Brain microvascular endothelial cell (primary cell): ENCODE measurements around the gene CDH4.

Experiments used
- DNase-seq: peaks from one replicate; pipeline ENCODE4 v3.0.0-alpha.2; 2020
- H3K27ac ChIP-seq: fragments of 250-450 bp; sonication (Bioruptor Pico); 2 replicates; pipeline ENCODE4 v1.5.1; 2020; ENCODE audit warnings: mild to moderate bottlenecking, moderate library complexity
- H3K27me3 ChIP-seq: fragments of 250-450 bp; sonication (Bioruptor Pico); replicated peaks from 2 replicates; pipeline ENCODE4 v1.5.1; 2020; ENCODE audit warnings: mild to moderate bottlenecking
- H3K36me3 ChIP-seq: fragments of 250-450 bp; sonication (Bioruptor Pico); replicated peaks from 2 replicates; pipeline ENCODE4 v1.5.1; 2020; ENCODE audit warnings: mild to moderate bottlenecking
- H3K4me3 ChIP-seq: 2 replicates; pipeline ENCODE4 v1.5.1; 2011; ENCODE audit warnings: low read depth, mild to moderate bottlenecking, control low read depth, low read length, moderate library complexity
- in situ Hi-C: cut with HindIII; loops from 2 replicates; pipeline ENCODE4 v1.10.0; 2017; ENCODE audit warnings: low sequenced_read_pairs, low pct_ligation_motif_present
- TF ChIP-seq, protein P1 (sequence below): IDR thresholded peaks from 2 replicates; pipeline ENCODE4 v1.5.1; 2011; ENCODE audit warnings: low read depth, mild to moderate bottlenecking, moderate library complexity, low read length, control low read depth, inconsistent platforms; ENCODE audit errors: missing control alignments

Gene CDH4

DNA sequence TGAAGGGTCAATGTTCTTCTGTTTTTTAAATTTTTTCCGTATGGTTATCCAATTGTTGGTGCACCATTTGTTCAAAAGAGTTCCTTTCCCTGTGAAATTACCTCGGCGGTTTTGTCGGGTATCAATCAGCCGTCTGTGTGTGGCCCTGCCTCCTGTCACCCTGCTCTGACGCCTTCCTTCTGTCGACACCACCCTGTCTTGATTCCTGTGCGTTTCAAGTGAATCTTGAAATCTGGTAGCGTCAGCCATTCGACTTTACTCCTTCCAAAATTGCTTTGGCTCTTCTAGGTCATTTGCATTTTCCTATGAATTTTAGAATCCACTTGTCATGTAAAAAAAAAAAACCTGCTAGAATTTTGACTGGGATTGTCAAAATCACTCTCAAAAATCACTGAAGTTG lies 181.1 kb downstream of the CDH4 start:
- in situ Hi-C loops, result no loop called here
- DNase-seq, result no peak
- no peaks in the 10 kb centered on the region for H3K27me3 ChIP-seq
- H3K27ac ChIP-seq, result no peak overlapping the region
- no peak overlapping the region for H3K4me3 ChIP-seq
- TF ChIP-seq, protein P1, sequence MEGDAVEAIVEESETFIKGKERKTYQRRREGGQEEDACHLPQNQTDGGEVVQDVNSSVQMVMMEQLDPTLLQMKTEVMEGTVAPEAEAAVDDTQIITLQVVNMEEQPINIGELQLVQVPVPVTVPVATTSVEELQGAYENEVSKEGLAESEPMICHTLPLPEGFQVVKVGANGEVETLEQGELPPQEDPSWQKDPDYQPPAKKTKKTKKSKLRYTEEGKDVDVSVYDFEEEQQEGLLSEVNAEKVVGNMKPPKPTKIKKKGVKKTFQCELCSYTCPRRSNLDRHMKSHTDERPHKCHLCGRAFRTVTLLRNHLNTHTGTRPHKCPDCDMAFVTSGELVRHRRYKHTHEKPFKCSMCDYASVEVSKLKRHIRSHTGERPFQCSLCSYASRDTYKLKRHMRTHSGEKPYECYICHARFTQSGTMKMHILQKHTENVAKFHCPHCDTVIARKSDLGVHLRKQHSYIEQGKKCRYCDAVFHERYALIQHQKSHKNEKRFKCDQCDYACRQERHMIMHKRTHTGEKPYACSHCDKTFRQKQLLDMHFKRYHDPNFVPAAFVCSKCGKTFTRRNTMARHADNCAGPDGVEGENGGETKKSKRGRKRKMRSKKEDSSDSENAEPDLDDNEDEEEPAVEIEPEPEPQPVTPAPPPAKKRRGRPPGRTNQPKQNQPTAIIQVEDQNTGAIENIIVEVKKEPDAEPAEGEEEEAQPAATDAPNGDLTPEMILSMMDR, result no peak
- H3K36me3 ChIP-seq, result no peaks in the 10 kb centered on the region

DNA sequence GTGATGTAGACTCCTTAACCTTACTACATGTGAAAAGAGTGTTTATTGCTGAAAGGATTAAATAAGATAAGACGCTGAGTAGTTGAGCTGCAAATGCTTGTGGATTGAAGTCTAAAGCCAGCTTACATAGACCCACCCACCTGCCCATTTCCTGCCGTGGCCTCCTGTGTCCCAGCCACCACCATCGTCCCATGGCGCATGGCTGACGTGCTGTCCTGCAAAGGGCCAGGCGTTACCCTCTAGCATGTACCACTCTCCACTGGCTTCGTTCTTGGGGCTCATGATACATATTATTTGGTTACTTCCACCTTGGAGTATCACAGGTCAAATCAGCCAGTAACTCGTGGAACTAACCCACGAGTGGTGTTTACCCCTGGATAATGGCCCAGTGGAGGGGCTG lies 181.8 kb downstream of the CDH4 start:
- no peak for DNase-seq
- Histone ChIP-seq H3K27ac (no peak overlapping the region), H3K27me3 (no peaks in the 10 kb centered on the region), H3K4me3 (no peak overlapping the region), H3K36me3 (no peaks in the 10 kb centered on the region)
- in situ Hi-C loops, result no loop called here
- TF ChIP-seq, protein P1, result no peak

DNA sequence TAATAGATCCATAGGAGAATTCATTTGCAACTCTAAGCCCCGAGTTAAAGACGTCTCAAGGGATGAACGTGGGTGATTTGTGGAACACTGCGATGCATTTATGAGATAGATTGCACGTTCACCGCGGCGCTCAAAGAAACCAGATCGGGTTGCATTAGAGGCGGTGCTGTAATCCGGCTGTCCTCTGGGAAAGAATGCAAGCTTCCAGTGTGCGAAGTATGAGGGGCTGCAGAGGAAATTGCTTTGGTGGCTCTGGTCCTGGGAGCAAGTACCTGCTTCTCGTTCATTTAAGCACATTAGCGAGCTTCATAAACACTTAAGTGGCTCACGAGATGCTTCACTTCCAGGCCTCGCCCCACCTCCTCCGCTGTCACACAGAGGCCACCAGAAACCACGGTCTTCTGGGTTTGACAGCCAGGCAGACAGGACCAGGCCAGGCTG lies 182.3 kb downstream of the CDH4 start:
- no peak overlapping the region for H3K27ac ChIP-seq
- no peaks in the 10 kb centered on the region for H3K36me3 ChIP-seq
- in situ Hi-C loops, result no loop called here
- no peaks in the 10 kb centered on the region for H3K27me3 ChIP-seq
- no peak overlapping the region for H3K4me3 ChIP-seq
- no peak for DNase-seq
- TF ChIP-seq, protein P1, result no peak

DNA sequence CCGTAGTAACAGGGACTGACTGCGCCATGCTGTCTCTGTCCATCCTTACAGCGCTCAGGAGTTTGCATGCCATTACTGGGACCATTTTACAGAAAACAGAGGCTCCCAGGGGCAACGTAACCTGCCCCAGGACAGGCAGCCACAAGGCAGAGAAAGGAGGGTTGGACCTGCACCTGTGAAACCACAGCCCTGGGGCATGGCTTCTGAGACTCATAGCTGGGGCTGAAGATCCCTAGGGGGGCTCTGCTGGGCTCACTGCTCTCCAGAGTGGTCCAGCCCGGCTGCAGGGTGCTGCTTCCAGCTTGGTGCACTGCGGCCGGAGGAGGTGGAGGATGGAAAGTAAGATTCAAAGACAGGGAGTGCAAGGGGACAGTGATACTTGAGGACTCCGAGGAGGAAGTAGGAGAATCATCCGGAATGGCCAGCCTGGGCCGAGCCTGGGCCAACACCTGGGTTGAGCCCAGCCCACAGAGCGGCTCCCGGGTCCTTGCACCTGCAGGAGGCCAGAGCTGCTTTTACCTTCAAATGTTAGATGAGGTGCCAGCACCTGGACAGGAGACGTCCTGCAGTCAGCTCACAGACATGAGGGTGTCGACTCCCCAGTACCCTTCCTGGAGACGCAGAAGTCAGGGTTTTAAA lies 183.2 kb downstream of the CDH4 start:
- in situ Hi-C loops, result no loop called here
- Histone ChIP-seq H3K4me3 (no peak overlapping the region), H3K36me3 (no peaks in the 10 kb centered on the region), H3K27me3 (no peaks in the 10 kb centered on the region), H3K27ac (no peak overlapping the region)
- DNase-seq, result no peak
- TF ChIP-seq, protein P1, result no peak

DNA sequence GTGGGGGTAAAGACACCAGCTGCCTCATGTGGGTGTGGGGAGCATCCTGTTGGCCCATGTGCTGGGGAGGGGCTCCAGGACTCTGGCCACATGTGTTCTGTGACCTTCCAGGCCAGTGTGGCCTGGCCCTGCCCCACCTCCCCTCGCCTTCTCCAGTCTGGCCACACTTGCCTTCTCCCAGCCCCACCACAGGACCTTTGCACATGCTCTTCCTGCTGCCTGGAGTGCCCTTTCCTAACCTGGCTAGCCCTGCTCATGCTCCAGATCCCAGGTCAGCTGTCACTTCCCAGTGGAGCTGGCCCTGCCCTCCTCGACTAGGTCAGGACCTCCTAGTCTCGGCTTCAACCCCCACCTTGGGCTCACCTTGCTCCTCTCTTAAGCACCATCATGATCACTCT lies 183.8 kb downstream of the CDH4 start:
- no peaks in the 10 kb centered on the region for H3K27me3 ChIP-seq
- TF ChIP-seq, protein P1, result no peak
- H3K36me3 ChIP-seq, result no peaks in the 10 kb centered on the region
- DNase-seq, result no peak
- no peak overlapping the region for H3K4me3 ChIP-seq
- in situ Hi-C loops, result no loop called here
- no peak overlapping the region for H3K27ac ChIP-seq

DNA sequence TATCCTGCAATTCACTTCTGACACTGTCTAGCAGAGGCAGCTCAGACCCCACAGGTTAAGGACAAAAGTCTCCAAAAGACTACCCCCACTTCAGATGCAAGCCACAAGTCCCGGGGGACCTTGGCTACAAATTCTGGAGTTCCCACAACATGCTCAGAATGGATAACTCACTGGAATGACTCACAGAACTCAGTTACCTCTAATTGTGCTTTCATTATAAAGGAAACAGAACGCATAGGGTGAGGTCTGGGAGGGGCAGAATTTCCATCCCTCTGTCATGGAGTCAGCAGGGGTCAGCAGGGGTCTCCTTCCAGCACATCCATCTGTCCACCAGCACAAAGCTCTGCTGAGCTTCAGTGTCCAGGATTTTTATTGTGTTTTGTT lies 184.2 kb downstream of the CDH4 start:
- peak; percentile 6 for DNase-seq
- in situ Hi-C loops, result no loop called here
- H3K4me3 ChIP-seq, result no peak overlapping the region

More for the DNA sequence above, 184.2 kb downstream of the CDH4 start:
- H3K36me3 ChIP-seq, result no peaks in the 10 kb centered on the region
- TF ChIP-seq, protein P1, result no peak
- no peaks in the 10 kb centered on the region for H3K27me3 ChIP-seq
- no peak overlapping the region for H3K27ac ChIP-seq
